RPMI8226 (cell line): ENCODE data around the gene ARHGAP15.
"Not testable (repeated sequence)": the region's sequence is repeated elsewhere in the genome, so short reads cannot be mapped to it uniquely, and the experiment has no call there.

Experiments
- DNase-seq: peaks from one replicate; pipeline ENCODE4 v3.0.0-alpha.2; 2015

The ARHGAP15 gene

DNA sequence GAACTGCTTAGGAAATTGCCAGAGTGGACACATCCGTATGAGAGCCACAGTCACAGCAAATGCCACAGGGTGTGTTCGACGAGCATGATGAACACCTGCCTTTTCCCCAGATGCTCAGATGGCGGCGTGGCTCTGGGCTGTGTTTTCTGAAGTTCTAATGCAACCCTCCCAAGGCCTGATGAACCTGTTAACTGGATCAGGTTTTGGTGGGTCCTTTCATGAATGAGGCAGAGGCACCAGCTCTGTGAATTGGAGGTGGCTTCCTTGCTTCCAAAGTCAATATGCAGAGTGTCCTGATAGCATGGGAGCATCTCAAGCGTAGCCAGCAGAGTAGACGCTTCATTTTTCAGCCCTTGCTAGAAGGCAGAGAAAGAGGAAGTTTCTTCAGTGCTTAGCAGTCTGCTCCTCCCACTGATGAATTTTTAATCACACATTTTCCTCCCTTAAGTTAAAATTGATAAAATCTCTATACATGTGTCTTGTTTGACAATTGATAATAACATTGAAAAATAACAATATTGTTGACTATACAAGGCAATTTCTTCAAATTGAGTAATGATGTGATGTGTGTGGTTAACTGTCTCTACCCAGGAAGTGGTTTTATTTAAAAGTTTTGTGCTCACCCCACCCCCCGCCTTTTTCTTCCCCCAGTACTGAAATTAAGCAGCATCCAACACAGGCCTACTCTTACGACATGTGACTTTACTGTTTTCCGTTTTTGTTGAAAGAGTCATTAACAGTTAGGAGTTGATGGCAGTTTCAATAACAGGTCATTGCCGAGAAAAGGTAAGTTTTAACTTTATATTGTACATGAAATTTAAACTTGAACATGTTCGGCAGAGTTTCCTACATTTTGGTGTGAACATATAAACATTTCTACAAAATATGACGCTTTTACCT, at the start of gene ARHGAP15:
ARHGAP15 (plus strand) TSS at position 739 of the 900 bp plus-strand sequence.
- DNase-seq, result peak; percentile 78

GRCh38 chr2:143081616-143082015, 47.6 kb upstream of the ARHGAP15 start:
- DNase-seq, result no peak

GRCh38 chr2:143083636-143084035, 45.6 kb upstream of the ARHGAP15 start:
- DNase-seq, result no peak

DNA sequence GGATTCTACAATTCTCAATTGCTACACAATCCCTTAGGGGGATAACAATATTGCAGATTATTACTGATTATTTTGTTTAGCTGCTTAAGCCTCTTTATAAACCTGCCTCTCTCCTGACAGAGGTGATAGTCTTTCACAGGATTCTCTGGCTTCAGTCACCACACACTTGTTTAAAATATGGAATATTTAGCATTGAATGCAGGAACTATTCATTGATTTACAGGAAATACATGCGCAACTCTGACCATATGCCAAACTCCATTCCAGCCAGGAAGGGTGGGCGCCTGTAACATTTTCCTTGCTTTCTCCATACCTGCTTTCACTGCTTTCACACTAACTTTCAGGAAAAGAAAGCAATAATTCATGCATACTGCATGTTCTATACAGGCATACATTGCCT, 44.8 kb upstream of the ARHGAP15 start:
- DNase-seq, result no peak

GRCh38 chr2:143085125-143085784, 44.0 kb upstream of the ARHGAP15 start:
- no peak for DNase-seq

DNA sequence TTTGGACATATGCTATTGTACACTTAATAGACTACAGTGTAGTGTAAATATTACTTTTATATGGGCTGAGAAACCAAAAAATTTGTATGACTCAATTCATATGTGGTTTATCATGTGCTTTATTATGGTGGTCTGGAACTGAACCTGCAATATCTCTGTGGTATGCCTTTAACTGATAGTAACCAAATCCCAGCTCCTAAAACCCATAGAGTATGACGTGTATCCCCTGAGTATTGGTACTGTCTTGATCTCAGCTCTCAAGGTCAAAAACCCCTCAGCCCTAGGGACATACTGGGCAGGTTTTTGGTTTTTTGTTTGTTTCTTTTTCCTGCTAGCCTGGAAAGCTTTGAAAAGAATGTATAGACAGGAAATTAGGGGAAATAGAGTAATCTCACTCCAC, 42.2 kb upstream of the ARHGAP15 start:
- no peak for DNase-seq

GRCh38 chr2:143088388-143088787, 40.8 kb upstream of the ARHGAP15 start:
- DNase-seq, result no peak

DNA sequence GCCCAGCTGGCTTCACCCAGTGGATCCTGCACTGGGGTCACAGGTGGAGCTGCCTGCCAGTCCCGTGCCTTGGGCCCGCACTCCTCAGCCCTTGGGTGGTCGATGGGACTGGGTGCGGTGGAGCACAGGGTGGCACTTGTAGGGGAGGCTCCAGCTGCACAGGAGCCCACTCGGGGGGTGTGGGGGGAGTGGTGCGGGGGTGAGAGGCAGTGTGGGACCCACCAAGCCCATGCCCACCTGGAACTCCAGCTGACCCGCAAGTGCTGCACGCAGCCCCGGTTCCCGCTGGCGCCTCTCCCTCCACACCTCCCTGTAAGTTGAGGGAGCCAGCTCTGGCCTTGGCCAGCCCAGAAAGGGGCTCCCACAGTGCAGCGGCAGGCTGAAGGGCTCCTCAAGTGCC, 39.7 kb upstream of the ARHGAP15 start:
- not testable (repeated sequence) for DNase-seq

DNA sequence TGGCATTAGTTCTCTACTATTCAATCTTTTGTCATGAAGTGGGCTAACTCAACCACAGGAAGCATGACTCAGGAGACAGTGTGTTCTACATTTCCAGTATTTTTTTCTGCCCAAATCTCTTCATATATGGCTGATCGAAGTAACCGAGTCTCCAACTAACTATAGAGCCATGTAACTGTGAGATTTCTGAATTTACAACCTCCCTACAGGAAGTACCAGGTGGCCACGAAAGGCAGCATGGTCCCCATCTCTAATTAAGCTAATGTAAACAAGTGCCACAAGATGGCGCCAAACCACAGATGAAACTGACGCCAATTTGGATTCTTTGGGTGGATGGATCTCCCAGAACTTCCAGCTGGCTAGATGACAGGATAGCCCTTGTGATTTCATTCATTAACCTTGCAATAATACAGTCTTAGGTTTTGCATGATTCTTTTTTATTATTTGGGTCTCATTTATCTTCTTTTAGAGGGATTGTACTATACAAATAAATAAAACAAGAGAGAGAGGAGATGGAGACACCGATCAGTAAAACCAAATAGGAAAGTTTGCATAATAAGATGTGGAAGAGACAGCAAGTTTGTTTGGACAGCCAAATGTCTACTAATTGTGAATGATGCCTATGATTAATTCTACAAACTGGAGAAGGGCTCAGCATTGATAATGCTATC, 18.3 kb upstream of the ARHGAP15 start:
- DNase-seq, result peak; percentile 77

- no peak for DNase-seq
These were observed 12.0 kb upstream of the ARHGAP15 start for GRCh38 chr2:143117225-143117624.

DNA sequence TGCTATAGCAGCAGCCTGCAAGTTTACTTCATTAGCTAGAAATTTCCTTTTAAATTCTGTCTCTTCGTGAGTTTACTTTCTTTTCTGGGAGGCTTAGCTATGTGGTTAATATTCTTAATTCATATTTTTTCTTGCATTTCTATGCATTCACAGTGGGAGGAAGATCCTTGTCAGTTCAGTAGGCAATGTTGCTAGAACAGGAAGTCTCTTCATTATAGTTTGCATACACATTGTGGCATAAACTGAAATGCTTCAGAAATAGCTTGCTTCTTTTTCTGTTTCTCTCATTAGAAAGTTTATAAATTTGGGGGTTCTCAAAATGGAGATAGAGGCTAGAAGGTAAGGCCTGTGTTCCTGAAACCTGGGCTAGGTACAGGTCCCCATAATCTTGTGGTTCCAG, 8.1 kb upstream of the ARHGAP15 start:
- no peak for DNase-seq

- DNase-seq, result no peak
These were observed 7.3 kb upstream of the ARHGAP15 start for GRCh38 chr2:143121957-143122356.

DNA sequence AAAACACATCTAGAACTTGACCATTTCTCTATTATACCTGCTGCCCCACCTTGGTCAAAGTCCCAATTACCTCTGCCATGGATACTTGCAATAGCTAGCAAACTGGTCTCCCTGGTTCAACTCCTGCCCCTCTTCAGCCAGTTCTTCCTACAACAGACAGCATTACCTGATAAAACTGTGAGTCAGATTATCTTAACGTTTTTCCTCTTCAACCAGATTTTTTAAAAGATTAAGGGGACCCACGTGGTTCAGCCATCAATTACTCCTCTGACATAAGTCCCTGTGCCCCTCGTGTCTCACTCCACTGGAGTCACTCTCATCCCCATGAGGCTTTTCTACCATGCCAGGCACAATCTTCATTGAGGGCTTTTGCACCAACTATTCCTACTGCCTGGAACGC, 5.3 kb upstream of the ARHGAP15 start:
- no peak for DNase-seq

DNA sequence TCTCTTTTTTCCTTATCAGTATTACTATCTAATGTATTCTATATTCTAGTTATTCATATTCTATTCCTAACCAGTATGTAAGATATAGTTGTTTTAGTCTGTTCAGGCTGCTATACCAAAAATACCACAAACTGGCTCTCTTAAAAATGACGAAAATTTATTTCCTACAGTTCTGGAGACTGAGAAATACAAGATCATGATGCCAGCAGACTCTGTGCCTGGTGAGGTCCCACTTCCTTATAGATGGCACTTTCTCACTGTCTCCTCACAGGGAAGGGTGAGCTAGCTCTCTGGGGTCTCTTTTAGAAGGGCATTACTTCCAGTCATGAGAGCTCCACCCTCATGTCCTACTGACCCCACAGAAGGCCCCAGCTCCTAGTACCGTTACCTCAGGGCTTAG, 4.8 kb upstream of the ARHGAP15 start:
- DNase-seq, result no peak

DNA sequence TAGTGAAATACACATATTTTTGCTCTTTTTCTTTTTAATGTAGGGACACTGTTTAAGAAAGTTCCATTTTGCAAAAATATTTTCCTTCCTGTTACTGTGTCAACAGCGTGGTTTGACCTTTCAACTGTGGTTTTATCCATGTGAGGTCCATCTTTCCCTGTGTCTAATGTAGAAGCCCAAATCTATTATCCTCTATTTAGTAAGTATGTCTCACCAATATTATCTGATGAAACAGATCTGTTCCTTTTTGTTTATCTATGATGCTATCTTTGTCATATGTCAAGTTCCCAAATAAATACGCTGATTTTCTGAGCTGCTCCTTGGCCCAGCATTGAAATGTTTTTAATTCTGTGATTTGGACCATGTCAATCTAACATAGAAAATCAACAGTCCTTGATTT, 3.5 kb upstream of the ARHGAP15 start:
- DNase-seq, result no peak

- peak; percentile 7 for DNase-seq
These were observed 3.1 kb downstream of the ARHGAP15 start for GRCh38 chr2:143132355-143132754.

DNA sequence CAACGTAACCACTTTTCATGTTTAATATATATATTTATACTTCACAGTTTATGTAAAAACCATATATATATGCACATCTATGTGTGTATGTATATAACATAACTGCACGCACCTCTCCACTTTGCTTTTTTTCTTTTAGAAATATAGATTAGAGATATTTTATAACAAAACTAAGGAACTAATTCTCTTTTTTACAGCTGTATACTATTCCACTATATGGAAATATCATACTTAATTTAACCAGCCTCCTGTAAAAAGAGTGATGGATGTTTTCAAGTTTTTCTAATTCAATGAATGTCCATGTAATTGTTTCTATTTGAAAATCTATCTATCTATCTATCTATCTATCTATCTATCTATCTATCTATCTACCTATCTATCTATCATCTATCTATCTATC, 4.6 kb downstream of the ARHGAP15 start:
- no peak for DNase-seq

DNA sequence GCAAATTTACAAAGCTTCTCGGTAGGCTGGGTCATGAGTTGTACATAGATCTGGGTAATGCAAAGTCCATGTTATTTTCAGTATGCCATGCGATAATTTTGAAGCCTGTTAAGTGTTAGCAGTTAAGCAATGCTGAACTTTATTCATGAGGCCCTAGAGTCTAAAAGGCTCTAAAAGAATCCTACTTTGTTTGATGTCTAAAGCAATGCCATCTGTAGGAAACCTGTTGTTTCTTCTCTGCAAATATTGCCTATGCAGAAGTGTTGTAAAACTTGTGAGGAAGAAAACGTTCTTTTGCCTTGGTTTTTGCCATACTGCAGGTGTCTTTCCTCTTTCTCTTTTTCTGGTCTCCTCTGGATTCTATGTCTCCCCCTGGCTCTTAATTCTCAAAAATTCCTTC, 9.1 kb downstream of the ARHGAP15 start:
- DNase-seq, result no peak

DNA sequence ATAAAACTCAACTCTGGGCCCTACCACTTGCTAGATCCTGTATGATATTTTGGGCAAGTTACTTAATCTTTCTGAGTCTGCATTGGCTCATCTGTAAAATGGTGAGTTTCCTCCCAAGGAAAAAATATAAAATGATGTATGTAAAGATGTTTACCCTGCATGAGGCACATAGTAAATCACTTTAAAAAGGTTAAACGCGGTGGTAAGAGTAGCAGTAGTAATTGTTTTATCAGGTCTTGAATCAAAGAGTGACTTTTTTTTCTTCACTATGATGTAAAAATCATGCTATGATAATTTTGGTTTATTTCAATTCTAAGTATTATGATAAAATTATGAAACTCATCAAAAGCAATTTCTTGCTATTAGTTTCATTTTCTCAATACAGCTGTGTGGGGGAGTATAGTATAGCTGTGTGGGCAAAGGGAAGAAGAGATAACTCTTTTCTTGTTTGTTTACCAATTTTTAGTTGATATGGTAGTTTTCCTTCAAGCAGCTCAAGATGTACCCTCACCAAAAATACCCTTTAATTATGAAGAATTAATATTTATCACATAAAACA, 10.7 kb downstream of the ARHGAP15 start:
- DNase-seq, result no peak

DNA sequence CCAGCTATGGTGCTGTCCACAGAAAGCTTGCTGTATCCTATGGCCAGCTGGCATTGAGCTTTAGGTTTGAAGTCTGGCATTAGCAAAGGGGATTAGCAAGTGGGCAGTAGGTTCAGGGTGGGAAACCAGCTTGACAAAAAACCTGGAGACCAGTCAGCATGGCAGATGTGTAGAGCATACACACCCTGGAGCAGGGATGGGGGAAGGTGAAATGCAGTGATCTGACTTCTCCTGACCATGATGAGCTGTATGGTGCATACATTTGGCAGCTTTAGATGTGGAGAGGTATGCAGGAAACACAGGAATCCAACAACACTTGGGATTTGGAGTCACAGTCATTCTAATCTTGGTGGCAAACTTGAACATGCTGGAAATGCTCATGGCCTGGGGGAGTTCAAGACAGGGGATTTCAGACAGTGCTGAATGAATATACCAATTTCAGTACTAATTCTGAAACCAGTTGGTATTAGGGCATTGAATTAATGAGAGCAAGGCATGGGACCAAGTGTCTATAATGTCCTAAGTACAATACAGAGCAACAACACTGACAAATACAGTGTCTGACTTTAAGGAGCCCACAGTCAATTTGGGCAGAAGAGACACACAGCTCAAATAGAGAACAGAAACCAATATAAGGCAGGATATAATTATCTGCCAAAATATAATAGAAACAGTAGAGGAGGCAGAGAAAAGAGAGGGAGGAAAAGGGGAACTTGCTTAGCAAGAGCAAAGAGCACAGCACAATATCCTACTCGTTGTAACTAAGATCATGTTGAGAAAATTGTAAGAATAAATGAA, 11.8 kb downstream of the ARHGAP15 start:
- DNase-seq, result peak; percentile 49

DNA sequence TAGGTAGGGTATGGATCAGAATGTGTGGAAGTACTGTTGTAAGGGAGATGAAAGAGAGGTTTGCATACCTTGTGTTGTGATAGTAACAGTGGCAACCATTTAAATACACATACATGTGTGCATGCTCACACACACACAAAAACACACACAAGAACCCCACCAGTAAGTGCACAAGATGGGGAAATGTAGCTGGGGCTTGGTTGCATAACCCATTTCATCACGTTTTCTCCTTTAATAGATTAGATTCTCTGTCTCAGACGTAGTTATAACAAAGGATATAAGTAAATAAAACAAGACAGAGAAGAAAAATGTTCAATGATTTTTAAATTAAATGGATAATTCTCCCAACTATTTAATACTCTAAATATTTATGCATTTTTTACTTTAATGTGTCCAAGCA, 13.4 kb downstream of the ARHGAP15 start:
- no peak for DNase-seq

- no peak for DNase-seq
These were observed 15.7 kb downstream of the ARHGAP15 start for GRCh38 chr2:143144813-143145455.
